Stimulated activated CD8-positive, alpha-beta memory T cell treated with anti-CD3 and anti-CD28 coated beads, Interleukin-4, amount 100 ng/mL, for 4 hours (primary cell): Measurements from ENCODE around the gene PSMD9.
"Not testable (repeated sequence)": the region's sequence is repeated elsewhere in the genome, so short reads cannot be mapped to it uniquely, and the experiment has no call there.

Source experiments
- DNase-seq, 2 donors: peaks; one replicate each; pipeline ENCODE4 v3.0.0-alpha.2; 2020; ENCODE audit warnings: low read depth in 2 of 2, low spot score in 1 of 2

The PSMD9 gene, protein sequence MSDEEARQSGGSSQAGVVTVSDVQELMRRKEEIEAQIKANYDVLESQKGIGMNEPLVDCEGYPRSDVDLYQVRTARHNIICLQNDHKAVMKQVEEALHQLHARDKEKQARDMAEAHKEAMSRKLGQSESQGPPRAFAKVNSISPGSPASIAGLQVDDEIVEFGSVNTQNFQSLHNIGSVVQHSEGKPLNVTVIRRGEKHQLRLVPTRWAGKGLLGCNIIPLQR

DNA sequence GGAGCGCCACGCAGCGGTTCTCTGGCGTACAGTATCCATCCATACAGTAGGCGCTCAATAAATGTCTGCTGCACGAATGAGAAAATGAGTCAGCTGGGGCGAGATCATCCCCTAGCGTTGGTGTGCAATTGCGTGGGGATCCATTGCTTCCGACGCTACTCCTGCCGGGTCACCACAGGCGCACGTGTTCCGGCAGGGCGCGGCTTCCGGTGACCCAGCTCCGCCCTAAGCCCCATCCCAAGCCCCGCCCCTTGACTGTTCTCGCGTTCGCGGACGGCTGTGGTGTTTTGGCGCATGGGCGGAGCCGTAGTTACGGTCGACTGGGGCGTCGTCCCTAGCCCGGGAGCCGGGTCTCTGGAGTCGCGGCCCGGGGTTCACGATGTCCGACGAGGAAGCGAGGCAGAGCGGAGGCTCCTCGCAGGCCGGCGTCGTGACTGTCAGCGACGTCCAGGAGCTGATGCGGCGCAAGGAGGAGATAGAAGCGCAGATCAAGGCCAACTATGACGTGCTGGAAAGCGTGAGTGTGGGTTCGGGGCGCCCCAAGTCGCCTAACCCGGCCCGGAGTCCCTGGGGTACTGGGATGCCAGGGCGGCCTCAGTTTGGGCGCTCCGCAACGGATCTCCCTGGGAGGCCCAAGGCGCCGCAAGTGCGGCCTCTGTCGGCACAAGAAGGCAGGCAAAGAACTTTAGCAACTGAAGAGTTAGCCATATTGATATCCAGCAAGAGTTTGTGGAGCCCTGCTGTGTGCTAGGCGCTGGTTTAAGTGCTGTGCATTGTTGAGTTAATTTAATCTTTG, at the start of gene PSMD9:
Gene PSMD9 (plus strand): TSS at position 313 of the 796 bp plus-strand sequence. CDS start 67 bp downstream, at position 380.
- peak; percentile 96 to 98 for DNase-seq

DNA sequence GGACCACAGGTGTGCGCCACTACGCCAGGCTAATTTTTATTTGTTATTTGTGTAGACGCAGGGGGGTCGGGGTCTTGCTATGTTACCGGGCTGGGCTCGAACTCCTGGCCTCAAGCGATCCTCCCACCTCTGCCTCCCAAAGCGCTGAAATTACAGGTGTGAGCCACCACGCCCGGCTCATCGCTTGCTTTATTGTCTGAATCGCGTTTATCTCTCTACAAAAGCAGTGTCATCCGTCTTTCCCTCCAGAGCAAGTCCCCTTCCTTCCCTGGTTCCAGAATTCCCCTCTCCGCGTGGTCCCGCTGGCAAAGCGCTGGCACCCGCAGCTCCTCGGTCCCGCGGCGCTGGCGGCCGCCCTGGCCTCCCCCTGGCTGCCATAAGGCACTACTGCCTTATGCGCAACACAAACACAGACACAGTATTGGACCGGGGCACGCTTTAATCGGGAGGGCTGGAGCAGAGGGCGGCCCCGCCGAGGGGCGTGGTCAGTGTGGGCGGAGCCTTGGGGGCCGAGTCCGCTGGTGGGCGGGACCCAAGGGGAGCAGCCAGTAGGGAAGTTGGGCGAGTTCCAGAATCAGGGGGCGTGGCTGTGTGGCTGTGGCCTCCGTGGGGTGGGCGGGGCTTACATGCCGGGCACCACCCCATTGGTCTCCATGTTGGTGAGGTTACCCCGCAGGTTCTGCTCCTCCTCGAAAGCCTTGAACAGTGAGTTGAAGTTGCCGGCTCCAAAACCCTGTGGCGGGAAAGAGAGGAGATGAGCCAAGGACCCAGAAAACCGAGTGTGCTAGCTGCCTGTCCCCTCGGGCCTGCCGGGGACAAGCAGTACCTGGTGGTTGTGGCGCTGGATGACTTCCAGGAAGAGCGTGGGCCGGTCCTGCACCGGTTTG, 49.2 kb upstream of the PSMD9 start:
- peak; percentile 98 to 99 for DNase-seq

DNA sequence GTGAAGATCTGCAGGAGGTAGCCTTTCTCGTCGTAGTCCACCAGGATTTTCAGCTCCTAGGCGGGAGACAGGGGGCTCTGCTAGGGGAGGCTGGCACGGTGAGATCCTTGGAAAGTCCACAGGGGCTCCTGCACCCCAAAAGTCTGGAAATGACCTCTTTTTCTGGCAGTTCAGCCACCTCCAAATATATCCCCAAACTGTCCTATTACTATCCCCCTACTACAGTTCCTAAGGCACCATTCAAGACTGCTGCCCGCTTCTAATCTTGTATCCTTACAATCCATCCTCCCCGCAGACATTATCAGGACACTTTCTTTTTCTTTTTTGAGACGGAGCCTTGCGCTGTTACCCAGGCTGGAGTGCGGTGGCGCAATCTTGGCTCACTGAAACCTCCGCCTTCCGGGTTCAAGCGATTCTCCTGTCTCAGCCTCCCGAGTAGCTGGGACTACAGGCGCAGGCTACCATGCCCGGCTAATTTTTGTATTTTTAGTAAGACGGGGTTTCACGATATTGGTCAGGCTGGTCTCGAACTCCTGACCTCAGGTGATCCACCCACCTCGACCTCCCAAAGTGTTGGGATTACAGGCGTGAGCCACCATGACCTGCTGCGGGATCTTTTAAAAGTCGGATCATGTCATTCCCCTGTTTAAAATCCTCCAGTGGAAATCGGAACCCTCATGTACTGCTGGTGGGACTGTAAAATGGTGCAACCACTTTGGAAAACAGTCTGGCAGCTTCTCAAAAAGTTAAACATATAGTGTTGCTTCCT, 48.4 kb upstream of the PSMD9 start:
- DNase-seq = no peak

DNA sequence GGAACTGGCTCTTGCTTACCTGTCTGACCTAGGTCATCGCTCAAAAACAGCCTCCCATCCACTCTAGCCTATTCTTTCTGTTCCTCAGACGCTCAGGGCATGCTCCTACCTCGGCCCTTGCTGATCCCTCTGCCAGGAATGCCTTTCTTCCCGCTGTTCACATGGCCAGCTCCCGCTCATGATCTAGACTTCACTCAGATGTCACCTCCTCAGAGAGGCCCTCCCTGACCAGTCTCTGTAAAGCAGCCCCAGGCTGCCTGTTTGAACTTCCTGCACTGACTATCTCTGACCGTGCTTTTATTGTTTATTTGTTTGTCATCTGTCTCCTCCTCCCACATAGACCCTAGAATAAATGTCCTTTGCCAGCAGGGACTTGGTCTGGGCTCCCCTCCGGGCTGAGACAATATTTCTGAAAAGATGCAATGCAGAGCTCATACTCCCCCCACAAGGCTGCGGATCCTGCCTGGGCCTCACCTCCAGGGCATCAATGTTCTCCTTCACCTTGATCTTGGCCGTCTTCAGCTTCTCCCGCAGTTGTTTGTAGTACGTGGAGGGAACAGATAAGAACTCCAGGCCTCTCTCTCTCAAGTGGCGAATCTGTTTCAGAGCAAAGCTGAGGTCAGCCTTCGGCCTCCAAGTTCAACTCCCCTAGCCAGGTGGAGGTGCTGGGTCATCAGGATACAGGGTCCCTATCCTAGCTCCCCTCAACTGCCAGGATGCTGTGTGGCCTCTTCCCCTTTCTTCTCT, 45.2 kb upstream of the PSMD9 start:
- DNase-seq = no peak

DNA sequence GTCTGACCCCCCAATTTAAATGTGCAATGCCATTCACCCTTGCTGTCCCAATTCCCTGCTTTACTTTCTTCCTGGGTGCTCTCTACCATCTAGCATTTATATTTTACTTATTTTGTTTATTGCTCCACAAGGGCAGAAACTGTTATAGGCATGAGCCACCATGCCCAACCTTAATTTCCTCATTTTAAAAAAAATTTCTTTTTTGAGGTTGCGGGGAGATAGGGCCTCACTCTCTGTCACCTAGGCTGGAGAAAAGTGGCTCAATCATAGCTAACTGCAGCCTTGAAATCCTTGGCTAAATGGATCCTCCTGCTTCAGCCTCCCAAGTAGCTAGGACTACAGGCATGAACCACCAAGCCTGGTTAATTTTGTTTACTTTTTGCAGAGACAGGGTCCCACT, 42.9 kb upstream of the PSMD9 start:
- no peak for DNase-seq

DNA sequence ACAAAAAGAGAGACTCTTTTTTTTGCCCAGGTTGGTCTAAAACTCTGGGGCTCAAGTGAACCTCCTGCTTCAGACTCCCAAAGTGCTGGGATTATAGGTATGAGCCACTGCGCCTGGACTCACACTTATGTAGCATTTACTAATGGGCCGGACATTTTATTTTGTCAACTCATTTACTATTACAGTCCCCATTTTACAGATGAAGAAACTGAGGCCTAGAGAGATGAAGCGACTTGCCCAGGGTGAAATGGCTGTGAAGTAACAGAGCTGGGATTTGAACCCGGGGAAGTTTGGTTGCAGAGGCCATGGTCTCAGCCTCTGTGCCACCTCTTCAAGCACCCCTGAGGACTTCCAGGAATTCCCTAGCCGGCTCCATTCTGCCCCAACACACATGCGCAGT, 39.4 kb upstream of the PSMD9 start:
- no peak for DNase-seq

DNA sequence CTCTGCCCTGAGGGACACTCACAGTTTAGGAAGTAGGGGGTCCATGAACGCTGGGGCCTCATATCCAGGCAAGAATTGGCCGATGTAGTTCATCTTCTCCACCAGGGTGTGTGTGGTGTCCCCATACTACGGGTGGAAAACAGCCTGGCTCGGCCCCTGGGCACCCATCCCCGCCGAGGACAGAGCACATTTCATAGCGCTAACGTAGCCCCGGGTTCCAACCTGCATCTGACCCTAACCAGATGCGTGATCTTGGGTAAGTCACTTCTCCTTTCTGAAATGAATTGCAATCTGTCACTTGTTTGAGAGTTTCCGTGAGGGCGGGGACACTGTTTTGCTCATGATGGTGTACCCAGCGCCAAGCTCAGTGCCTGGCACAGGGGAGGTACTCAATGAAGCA, 38.9 kb upstream of the PSMD9 start:
- DNase-seq = no peak

DNA sequence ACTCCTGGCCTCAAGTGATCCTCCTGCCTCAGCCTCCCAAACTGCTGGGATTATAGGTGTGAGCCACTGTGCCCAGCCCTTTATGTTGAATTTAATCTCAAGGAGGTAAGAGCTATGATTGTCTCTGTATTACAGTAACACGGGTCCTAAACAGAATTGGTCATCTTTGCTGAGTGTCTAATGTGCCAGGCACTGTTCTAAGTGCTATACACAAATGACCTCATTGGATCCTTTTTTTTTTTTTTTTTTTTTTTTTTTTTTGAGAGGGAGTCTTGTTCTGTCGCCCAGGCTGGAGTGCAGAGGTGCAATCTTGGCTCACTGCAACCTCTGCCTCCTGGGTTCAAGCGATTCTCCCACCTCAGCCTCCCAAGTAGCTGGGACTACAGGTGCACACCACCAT, 36.2 kb upstream of the PSMD9 start:
- not testable (repeated sequence) for DNase-seq

DNA sequence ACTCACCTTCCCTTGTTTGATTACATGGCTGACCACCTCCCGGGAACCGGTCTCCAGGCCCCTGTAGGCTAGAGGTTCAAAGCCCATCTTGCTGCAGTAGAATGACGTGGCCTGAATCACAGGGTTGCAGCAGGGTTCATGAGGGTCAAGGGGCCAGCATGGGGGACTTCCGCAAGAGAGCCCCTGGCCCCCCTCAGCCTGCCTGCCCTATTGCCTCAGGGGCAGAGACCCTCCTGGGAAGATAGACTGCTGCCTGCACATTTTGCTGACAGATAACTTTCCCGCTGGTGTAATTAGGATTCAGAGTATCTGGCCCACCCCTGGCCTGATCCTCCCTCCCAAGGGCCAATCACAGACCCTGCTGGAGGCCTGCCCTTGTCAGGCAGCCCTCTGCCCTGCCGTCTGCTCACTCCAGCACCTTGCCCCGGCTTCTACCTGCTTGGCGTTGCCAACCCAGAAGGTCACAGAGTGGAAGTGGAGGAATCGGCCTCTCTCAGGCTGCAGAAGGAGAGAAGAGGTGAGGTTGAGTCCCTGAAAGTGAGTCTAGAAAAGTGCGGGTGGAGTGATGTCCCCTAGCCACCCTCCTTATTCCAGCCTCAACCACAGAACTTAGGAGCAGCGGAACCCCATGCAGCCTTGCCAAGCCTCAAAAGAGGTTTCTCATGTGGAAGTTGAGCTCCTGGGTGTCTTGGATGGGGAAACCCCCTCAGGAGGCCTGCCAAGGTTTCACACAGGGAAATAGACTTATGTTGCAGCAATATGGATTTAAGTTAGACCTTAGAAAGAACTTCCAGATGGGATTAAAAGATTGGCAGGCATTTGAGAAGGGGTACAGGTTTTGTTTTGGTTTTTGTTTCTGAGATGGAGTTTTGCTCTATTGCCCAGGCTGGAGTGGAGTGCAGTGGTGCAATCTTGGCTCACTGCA, 31.0 kb upstream of the PSMD9 start:
- no peak for DNase-seq

DNA sequence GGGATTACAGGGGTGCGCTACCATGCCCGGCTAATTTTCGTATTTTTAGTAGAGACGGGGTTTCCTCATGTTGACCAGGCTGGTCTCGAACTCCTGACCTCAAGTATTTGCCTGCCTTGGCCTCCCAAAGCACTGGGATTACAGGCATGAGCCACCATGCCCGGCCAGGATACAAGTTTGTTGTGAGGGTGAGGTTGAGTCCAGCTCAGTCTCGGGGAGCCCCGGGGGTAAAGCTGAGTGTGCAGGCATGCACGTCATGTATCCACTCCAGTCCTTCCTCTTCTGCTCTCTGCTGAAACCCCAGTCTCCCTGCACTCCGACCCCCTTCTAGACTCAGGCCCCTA, 30.3 kb upstream of the PSMD9 start:
- no peak for DNase-seq

DNA sequence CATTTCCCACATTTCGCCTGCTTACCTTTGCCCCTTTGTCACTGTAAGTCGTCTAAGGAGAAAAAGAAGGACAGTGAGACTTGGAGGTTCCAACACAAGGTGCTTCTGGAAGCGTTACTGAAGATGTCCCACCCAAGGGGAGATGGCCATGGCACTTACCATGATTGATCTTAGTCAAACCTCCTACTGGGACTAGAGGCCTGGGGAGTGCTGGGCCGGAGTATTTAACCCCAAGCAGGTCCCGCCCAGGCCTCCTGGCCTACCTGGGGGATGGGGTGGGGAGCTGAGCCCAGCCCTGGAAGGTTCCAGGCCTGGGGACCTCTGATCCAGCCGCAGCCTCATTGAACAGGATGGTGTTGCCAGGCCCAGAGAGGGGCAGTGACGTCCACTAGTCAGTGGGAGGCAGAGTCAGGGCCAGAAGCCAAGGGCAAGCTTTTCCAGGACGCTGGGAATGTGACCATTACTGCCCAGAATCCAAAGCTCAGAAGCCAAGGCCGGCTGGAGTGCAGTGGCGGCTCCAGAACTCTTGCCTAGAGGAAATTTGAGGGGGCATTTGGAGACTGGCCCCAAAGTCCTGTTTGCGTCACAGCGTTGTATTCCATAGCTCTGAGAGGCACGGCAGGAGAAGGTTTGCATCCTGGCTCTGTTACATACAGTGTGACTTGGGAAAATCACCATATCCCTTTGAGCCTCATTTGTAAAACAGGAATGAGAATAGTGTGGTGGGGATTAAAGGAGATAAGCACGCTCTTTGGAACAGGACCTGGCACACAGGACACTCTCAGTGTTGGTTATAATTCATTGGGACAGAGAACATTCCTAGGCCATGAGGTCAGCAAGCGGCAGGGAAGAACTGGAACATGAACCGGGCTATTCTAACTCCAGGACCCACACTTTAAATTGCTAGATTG, 29.7 kb upstream of the PSMD9 start, which contains the start of gene HPD:
Gene HPD (minus strand): TSS at position 198 of the 911 bp plus-strand sequence. CDS start 36 bp downstream, at position 162.
- DNase-seq = no peak

DNA sequence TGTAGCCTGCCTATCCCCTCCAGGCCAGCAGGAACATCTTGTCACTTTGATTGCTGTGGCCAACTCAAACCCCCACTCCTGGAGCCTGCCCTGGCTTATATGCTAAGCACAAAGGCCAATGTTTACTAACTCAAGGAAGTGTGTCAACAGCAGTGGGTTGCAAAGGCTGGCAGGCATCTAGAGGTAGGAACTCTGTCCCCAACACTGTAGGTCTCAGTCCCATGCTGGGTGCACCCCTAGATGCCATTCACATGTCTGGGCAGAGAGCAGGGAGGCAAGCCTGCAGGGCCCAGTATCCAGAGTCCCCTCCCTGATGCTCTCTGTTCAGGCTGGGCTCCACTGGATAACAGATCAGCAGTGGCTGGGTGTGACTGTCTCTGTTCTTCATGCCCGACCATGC, 28.3 kb upstream of the PSMD9 start:
- DNase-seq = no peak

DNA sequence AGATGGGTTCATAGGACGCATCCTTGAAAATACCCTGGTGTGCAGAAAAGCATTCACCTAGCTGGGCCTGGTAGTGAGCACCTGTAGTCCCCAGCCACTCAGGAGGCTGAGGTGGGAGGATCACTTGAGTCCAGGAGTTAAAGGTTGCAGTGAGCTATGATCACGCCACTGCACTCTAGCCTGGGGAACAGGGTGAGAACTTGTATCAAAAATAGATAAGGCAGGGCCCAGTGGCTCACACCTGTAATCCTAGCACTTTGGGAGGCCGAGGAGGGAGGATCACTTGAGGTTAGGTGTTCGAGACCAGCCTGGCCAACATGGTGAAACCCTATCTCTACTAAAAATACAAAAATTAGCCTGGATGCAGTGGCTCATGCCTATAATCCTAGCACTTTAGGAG, 27.9 kb upstream of the PSMD9 start:
- DNase-seq = not testable (repeated sequence)

DNA sequence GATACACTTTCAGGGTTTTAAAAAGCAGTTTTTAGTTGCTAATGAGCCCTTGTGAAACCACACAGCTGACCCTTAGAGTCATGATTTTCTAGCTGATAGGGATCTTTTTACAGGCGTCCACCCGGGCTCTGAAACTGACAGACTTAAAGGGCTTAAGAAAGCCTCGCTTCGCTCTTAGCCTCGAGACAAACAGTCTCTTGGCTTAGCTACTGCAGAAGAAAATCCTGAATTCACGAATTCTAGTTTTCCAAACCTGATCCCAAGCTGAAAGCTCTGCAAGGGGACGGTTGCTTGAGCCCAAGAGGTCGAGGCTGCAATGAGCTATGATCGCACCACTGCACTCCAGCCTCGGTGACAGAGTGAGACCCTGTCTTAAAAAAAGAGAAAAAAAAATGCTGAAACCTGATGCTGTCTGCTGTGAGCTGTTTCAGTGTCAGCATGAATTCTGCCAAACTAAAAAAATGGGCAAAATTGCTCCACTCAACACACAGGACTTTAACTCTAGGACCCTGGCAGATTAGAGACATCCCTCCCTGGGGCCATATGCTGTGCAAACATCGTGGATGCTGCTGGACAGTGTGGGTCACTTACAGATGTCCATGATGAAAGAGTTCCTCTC, 26.8 kb upstream of the PSMD9 start:
- DNase-seq = no peak

DNA sequence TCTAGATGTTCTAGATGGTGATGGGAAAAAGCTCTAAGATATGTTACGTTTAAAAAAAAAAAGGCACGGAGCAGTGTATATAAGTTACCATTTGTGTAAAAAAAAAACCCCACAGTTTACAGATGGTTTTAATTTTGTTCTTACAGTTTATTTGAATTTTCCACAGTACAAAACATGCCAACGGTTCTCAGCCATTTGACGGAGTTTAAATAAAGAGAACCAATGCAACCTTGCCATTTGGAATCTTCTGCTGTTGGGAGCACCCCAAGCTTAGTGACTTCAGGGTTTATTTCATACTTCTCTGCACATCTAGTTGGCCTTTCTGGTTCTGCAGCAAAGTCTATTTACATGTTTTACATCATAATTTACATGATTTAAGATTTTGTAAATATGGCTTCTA, 22.3 kb upstream of the PSMD9 start:
- DNase-seq = no peak

DNA sequence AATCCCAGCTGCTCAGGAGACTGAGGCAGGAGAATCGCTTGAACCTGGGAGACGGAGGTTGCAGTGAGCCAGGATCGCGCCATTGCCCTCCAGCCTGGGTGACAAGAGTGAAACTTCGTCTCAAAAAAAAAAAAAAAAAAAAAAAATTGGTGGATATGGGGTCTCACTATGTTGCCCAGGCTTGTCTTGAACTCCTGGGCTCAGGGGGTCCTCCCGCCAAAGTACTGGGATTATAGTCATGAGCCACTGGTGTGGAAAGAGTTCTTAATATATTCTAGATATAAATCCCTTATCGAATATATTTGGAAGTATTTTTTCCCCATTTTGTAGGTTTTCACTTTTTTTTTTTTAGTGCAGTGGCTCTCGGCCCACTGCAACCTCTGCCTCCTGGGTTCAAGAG, 19.4 kb upstream of the PSMD9 start:
- not testable (repeated sequence) for DNase-seq

DNA sequence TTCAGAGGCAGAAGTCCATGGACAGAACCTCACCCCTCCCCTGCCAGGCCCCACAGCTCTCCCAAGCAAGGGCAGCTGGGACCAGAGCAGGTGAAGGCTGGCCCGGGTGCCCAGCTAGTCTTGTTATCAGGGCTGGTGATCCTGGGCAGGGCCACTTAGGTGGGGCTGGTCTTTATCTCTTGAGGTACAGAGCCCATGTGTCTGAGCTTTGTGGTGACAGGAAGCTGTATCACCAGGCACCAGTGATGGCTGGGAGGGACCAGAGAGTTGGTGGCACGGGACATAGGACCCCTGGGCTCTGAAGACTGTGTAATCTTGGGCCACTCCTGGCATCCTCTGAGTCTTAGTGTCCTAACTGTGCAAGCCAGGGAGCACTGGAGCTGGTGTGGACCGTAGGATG, 17.1 kb upstream of the PSMD9 start:
- no peak for DNase-seq
